Activated T-cell treated with anti-CD3 and anti-CD28 coated beads, Interleukin-2, amount 50 U/mL, for 4 hours (primary cell): ENCODE measurements around the gene TSPAN5. TPM values are rescaled to one million over a fixed set of nuclear protein-coding genes. Genes with fewer than 3 reads are reported as not detected.
"Not testable (repeated sequence)": the region's sequence is repeated elsewhere in the genome, so short reads cannot be mapped to it uniquely, and the experiment has no call there.

ENCODE experiments used
- ATAC-seq, 2 donors: fragments of 200-7000 bp; cut with Tn5 transposase; one replicate each; pipeline ENCODE4 v1.10.0; 2021
- DNase-seq: peaks from one replicate; pipeline ENCODE4 v3.0.0-alpha.2; 2020
- H3K27me3 Mint-ChIP-seq: one replicate; pipeline ENCODE4 v1.8.0; 2021; ENCODE audit warnings: low read depth, mixed read lengths
- H3K36me3 Mint-ChIP-seq: one replicate; pipeline ENCODE4 v1.8.0; 2022; ENCODE audit warnings: mixed read lengths; ENCODE audit not compliant: insufficient read depth
- H3K4me1 Mint-ChIP-seq: one replicate; pipeline ENCODE4 v1.8.0; 2021; ENCODE audit warnings: low read depth, mixed read lengths
- H3K4me3 Mint-ChIP-seq: one replicate; pipeline ENCODE4 v1.8.0; 2021; ENCODE audit warnings: mild to moderate bottlenecking, moderate library complexity, mixed read lengths
- H3K9me3 Mint-ChIP-seq: one replicate; pipeline ENCODE4 v1.8.0; 2021; ENCODE audit warnings: mixed read lengths
- total RNA-seq, 3 donors: library from RNA; stranded (reverse); gene quantifications; one replicate each; pipeline ENCODE4 v1.2.1, GENCODE V29; 2021

Gene TSPAN5
- total RNA-seq = 10 to 100 TPM; 22.8 to 26.8 (median 23.8) TPM

DNA sequence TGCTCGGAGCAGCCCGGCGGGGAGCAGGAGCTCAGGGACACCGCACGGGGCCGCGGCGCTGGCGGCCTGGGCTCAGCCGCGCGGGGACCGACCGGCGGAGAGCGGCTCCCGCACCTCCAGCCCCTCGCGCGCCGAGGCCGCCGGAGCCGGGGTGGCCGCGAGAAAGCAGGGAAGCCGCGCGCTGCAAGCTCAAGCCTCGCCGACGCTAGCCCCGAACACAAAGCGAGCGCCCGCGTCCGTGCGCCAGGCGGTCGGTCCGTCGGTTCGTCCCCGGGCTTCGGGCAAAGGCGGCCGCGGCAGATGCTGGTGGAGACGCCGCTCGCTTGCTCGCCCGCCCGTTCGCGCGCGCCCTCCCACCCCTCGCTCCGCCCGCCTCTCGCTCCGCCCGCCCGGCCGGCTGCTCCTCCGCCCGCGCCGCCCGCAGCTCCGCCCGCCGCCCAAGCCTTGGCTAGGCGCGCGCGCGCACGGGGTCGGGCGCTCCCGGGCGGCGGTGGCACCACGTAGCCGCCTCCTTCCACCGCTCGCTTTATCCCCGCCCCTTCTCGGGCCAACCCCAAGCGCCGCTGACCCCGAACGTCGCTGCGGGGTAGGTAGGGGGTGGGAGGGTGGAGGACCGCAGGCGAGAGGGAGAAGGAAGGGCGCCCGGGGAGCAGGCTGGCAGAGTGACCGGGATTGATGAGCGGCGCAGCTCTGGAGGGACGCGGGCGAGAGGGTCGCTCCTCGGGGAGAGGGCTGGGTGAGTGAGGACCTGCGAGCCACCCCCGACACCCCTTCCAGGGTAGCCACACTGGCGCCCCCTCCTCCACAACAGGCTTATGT lies at the start of gene TSPAN5:
Gene TSPAN5 (minus strand): TSS at position 325 of the 819 bp plus-strand sequence.
- peak; percentile 68 to 73 for ATAC-seq
- peak within 1 kb of the TSS; percentile 95 for H3K4me3 Mint-ChIP-seq
- DNase-seq = peak; percentile 82
- peaks cover 74% of the 10 kb centered on the region for H3K4me1 Mint-ChIP-seq
- H3K9me3 Mint-ChIP-seq = no peaks in the 10 kb centered on the region
- no peaks in the 10 kb centered on the region for H3K27me3 Mint-ChIP-seq
- no peaks in the 10 kb centered on the region for H3K36me3 Mint-ChIP-seq

DNA sequence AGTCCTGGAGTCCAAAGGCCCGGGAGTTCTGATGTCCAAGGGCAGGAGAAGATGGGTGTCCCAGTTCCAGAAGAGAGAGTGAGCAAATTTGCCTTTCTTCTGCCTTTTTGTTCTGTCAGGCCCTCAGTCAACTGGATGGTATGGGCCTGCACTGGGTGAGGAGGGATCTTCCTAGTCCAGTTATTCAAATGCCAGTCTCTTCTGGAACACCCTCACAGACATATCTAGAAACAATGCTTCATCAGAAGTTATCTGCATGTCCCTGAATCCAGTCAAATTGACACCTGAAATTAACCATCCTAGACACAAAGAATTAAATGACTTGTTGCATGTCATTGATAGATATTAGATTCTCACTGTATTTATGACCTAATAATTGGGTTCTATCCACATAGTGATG lies 48.5 kb upstream of the TSPAN5 start:
- peaks cover 19% of the 10 kb centered on the region for H3K9me3 Mint-ChIP-seq
- ATAC-seq (peak; percentile 46 to 51), DNase-seq (no peak)
- H3K4me1 Mint-ChIP-seq = peaks cover 44% of the 10 kb centered on the region
- H3K27me3 Mint-ChIP-seq = no peaks in the 10 kb centered on the region
- H3K36me3 Mint-ChIP-seq = peaks cover 2% of the 10 kb centered on the region
- peak overlapping the region; percentile 72 for H3K4me3 Mint-ChIP-seq

DNA sequence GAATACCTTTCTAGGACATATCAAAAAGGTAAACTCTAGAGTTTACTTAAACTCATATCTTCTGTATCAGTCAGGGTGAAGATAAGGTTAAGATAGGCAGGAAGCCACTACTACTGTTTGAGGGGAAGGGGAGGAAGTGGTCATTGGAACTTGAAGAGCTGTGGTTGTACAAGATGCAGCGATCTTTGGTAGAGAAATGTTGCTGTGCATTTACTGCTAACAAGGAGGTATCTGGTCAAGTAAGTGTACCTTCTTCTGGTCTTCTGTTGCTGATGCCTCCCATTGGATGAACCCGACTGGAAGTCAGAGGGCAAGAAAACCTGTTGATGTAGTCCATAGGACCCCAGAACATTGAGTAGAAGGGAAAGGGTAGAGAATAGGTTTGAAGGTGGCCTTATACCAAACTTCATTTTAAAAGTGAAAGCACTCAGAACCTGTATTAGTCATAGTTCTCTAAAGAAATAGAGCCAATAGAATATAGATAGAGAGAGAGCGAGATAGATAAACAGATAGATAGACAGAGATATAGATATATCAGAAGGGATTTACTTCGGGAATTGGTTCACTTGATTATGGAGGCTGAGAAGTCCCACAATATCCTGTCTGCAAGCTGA lies 47.9 kb upstream of the TSPAN5 start:
- H3K27me3 Mint-ChIP-seq = no peaks in the 10 kb centered on the region
- peaks cover 2% of the 10 kb centered on the region for H3K36me3 Mint-ChIP-seq
- DNase-seq = no peak
- H3K4me3 Mint-ChIP-seq = peak overlapping the region; percentile 72
- H3K9me3 Mint-ChIP-seq = peaks cover 19% of the 10 kb centered on the region
- ATAC-seq = peak; percentile 82 to 90
- H3K4me1 Mint-ChIP-seq = peaks cover 44% of the 10 kb centered on the region

DNA sequence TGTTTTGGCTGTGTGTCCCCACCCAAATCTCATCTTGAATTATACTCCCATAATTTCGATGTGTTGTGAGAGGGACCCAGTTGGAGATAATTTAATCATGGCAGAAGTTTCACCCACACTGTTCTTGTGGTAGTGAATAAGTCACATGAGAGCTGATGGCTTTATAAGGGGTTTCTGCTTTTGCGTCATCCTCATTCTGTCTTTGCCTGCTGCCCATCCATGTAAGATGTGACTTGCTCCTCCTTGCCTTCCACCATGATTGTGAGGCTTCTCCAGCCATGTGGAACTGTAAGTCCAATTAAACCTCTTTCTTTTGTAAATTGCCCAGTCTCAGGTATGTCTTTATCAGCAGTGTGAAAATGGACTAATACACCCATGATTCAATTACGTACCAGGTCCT lies 47.2 kb upstream of the TSPAN5 start:
- H3K36me3 Mint-ChIP-seq, H3K27me3 Mint-ChIP-seq, H3K4me3 Mint-ChIP-seq, DNase-seq, ATAC-seq: not testable (repeated sequence)
- Mint-ChIP-seq H3K9me3 (peaks cover 19% of the 10 kb centered on the region), H3K4me1 (peaks cover 44% of the 10 kb centered on the region)

DNA sequence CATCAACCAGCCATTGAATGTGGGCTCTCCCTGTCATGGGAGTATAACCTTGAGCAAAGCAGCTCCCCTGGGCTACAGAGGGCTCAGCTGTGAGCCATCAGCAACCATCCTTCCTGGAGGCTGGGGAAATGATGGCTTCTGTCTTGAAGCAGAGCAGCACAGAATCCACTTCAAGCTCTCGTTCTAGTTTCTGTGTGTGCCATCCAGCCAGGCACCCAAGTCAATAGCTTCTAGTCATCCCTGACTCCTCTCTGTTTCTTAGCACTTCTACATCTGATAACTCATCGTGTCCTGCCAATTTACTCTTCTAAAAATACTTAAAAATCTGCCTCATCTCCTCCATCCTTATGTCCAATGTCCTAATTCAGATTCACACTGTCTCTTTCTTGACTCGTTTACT lies 42.2 kb upstream of the TSPAN5 start:
- Mint-ChIP-seq H3K4me1 (peaks cover 20% of the 10 kb centered on the region), H3K4me3 (no peak overlapping the region), H3K36me3 (peaks cover 2% of the 10 kb centered on the region), H3K27me3 (no peaks in the 10 kb centered on the region), H3K9me3 (peaks cover 17% of the 10 kb centered on the region)
- DNase-seq (no peak), ATAC-seq (no peak)

DNA sequence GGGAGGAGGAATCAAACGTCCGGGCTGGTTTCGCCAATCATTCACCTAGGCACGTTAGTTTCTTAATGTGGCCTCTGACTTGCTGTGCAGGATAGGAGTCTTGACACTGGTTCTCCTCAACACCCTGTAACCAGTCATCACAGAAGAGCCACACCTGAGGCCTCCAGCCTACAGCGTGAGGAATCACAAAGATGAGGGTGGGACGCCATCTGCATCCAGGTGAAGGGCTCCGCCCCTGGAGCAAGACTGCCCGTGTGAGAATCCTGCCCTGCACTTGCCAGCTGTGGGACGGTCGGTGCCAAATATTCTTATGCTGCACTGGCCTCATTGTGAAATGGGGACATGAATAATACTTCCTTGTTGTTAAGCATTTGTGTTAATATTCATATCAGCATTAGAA lies 35.7 kb upstream of the TSPAN5 start:
- ATAC-seq (no peak), DNase-seq (no peak)
- Mint-ChIP-seq H3K4me3 (no peak overlapping the region), H3K9me3 (peaks cover 5% of the 10 kb centered on the region), H3K36me3 (no peaks in the 10 kb centered on the region), H3K4me1 (peaks cover 14% of the 10 kb centered on the region), H3K27me3 (no peaks in the 10 kb centered on the region)

DNA sequence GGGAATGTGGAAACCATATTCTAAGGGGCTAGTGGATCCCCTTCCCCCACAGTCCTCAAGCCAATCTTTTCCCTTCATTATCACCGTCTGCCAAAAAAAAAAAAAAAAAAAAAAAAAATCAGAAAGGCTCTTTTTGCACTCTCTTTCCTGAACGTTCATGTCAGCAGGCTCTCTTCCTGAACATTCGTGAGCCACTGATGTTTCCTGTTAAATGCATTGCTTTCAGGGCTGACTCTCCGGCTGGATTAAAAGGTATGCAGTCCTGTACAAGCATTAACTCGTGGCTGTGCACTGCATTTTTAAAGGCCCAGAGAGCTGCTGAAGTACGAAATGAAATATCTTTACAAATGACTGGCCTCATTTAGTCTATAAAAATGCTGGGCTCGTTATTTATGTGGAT lies 34.0 kb upstream of the TSPAN5 start:
- peaks cover 2% of the 10 kb centered on the region for H3K9me3 Mint-ChIP-seq

DNA sequence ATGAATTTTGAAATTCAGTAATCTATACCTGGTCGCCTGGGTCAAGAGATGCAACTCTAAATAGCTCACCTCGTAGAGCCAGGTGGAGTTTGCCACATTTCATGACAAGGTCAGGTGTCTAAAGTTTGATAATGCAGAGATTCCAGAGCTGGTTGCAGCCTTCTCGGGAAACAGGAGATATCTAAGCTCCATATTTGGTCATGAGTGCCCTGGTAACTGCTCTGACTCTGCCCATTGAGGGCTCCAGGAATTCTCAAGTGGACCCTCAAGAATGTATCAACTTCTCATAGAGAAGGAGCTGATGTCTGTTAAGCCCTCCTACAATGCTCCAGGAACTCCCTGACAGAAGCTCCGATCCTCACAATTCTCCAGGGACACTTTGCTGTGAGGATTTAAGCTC lies 33.2 kb upstream of the TSPAN5 start:
- ATAC-seq (no peak), DNase-seq (no peak)
- no peaks in the 10 kb centered on the region for H3K27me3 Mint-ChIP-seq
- H3K9me3 Mint-ChIP-seq = no peaks in the 10 kb centered on the region
- H3K4me1 Mint-ChIP-seq = peaks cover 31% of the 10 kb centered on the region
- no peaks in the 10 kb centered on the region for H3K36me3 Mint-ChIP-seq
- H3K4me3 Mint-ChIP-seq = no peak overlapping the region

More for the DNA sequence above, 34.0 kb upstream of the TSPAN5 start:
- Mint-ChIP-seq H3K27me3 (no peaks in the 10 kb centered on the region), H3K36me3 (no peaks in the 10 kb centered on the region), H3K4me3 (no peak overlapping the region), H3K4me1 (peaks cover 31% of the 10 kb centered on the region)
- ATAC-seq = no peak
- DNase-seq = no peak

DNA sequence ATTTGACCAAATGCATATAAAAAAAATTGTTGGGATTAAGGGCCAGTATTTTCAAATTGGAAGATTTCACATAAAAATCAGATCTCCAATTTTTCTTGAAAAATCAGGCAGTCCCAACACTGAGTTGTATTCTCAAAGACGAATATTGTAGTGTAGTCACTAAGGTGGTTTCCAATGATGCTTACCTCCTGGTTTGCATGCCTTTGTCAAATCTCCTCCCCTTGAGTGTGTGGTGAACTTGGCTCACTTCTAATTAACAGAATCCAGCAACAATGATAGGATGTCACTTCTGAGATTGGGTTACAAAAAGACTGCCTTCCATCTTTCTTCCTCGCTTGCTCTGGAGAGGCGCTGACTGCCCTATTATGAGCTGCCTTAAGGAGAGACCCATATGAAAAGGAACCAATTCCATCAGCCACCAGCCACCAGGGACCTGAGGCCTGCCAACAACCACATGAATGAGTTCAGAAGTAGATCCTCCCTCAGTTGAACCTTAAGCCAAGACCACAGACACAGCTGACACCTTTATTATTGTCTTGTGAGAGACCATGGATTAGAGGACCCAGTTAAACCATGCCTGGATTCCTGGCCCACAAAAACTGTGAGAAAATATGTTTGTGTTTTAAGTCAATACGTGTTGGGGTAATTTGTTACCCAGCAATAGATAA lies 31.2 kb upstream of the TSPAN5 start:
- Mint-ChIP-seq H3K27me3 (no peaks in the 10 kb centered on the region), H3K4me3 (peak overlapping the region; percentile 22), H3K4me1 (peaks cover 44% of the 10 kb centered on the region), H3K36me3 (no peaks in the 10 kb centered on the region), H3K9me3 (no peaks in the 10 kb centered on the region)
- peak; percentile 53 to 57 for ATAC-seq
- DNase-seq = no peak

DNA sequence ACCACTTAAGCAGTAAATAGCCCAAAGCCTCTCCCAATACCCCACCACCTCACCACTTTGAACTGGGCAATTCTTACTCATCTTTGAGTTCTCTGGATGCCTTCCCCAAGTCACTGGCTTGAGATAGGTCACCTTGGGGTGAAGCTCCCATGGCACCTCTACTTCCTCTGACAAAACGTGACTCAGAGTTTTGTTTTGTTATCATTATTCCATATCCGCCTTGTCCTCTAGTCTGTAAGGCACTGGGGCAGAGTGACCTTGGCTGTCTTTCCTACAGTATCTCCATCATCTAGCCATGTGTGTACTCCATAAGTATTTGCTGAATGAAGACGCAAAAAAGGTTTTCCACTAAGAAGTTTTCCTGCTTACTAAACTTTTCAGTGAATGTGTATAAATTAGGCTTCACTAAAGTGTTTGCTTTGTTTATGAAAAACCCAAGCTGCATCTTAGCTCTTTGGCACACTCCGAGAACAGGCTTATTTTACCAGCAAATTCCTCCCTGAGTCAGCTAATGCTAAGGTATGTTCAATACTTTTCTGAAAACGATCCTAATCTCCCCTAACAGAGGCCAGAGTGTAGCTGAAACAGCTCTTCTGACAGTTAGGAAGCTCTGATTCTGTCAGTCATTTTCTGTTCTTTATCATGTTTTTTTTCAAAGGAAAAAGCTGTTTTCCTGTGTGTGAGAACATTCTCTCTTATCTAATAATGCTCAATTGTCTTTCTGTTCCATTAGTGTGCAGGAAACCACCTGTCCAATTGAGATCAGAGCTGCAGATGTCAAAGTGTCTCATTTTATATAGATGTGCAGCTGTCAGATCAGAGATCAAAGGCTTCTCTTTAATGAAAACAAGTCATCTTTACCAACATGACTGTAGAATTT lies 30.2 kb upstream of the TSPAN5 start:
- H3K4me1 Mint-ChIP-seq = peaks cover 44% of the 10 kb centered on the region
- no peaks in the 10 kb centered on the region for H3K36me3 Mint-ChIP-seq
- DNase-seq (no peak), ATAC-seq (peak; percentile 73 to 74)
- H3K27me3 Mint-ChIP-seq = no peaks in the 10 kb centered on the region
- H3K9me3 Mint-ChIP-seq = no peaks in the 10 kb centered on the region
- H3K4me3 Mint-ChIP-seq = peak overlapping the region; percentile 31

DNA sequence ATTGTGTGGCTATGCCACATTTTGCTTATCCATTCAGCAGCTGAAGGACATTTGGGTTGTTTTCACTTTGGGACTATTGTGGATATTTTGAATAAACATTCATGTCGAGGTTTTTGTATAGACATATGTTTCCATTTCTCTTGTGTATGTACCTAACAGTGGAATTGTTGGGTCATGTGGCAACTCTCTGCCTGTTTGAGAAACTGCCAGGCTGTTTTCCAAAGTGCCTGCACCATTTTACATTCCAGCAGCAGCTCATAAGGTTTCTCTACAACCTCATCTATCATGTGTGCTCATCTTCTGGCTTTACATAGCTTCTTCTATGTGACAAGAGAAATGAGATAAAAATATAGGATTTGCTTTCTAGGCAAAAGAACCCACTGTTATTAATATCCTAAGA lies 29.5 kb upstream of the TSPAN5 start:
- no peaks in the 10 kb centered on the region for H3K27me3 Mint-ChIP-seq
- H3K4me3 Mint-ChIP-seq = no peak overlapping the region
- DNase-seq (no peak), ATAC-seq (no peak)
- H3K4me1 Mint-ChIP-seq = peaks cover 44% of the 10 kb centered on the region
- no peaks in the 10 kb centered on the region for H3K9me3 Mint-ChIP-seq
- H3K36me3 Mint-ChIP-seq = no peaks in the 10 kb centered on the region

DNA sequence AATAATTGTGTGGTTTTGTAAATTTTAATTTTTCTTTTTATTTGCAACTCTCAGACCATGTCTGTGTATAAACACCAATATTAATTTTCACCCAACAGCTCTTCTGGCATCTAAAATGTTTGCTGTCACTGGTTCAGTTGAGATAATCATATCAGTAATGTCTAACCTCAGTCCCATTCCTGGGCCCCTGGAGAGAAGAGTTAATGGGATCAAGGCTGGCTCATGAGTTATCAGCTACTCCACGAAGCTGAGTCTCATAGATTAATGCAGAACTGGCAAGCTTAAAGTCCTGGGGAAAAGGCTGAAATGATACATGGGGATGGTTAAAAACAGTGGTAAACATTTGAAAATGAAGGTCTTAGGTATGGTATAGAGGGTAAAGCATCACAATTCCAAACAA lies 28.4 kb upstream of the TSPAN5 start:
- Mint-ChIP-seq H3K9me3 (no peaks in the 10 kb centered on the region), H3K4me1 (peaks cover 44% of the 10 kb centered on the region), H3K4me3 (no peak overlapping the region), H3K36me3 (no peaks in the 10 kb centered on the region), H3K27me3 (no peaks in the 10 kb centered on the region)
- no peak for ATAC-seq
- DNase-seq = no peak

DNA sequence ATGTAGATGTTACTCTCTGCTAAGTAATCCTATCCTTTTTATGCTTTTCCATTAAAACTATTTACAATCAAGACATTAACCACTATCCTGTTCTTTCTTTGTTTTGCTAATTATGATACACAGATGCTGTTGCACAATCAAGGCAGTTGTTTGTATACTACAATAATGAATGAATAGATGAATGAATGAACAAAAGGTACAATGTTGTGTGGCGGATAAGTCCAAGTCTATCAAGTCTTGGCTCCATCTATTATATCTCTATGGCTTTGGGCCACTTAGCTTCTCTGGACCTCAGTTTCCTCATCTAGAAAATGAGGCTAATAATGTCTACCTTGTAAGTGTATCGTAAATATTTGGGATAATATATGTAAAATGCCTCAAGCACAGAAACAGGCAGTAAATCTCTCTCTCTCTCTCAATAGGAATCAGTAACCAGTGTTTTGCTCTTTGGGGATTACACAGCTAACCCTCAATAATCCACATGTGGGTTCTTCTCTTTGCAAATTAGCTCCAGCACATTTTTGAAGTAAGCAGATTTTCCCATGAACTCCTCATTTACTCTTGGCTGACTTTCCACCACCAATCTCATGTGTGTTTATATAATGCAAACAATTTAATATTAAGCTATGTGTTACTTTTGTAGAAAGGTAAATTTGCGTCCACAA lies 27.8 kb upstream of the TSPAN5 start:
- ATAC-seq (no peak), DNase-seq (no peak)
- no peak overlapping the region for H3K4me3 Mint-ChIP-seq
- H3K4me1 Mint-ChIP-seq = peaks cover 44% of the 10 kb centered on the region
- no peaks in the 10 kb centered on the region for H3K36me3 Mint-ChIP-seq
- no peaks in the 10 kb centered on the region for H3K27me3 Mint-ChIP-seq
- H3K9me3 Mint-ChIP-seq = no peaks in the 10 kb centered on the region
